ENCODE results near the gene FILIP1.

The FILIP1 gene

GRCh38 chr6:75368864-75369402 is 124.7 kb downstream of the FILIP1 start:
- in situ Hi-C loops (cut with HindIII; ENCODE audit: low pct_ligation_motif_present, low pct_unique_long_range_greater_than_20kb, low sequenced_read_pairs): no loop called here
- DNase-seq: no peak

GRCh38 chr6:75368151-75368779 is 125.3 kb downstream of the FILIP1 start:
- DNase-seq: peak; percentile 60
- in situ Hi-C loops (cut with HindIII; ENCODE audit: low pct_ligation_motif_present, low pct_unique_long_range_greater_than_20kb, low sequenced_read_pairs): no loop called here

GRCh38 chr6:75363304-75363703 is 130.3 kb downstream of the FILIP1 start:
- in situ Hi-C loops (cut with HindIII; ENCODE audit: low pct_ligation_motif_present, low pct_unique_long_range_greater_than_20kb, low sequenced_read_pairs): no loop called here
- DNase-seq: no peak

GRCh38 chr6:75353644-75354043 is 140.0 kb downstream of the FILIP1 start:
- in situ Hi-C loops (cut with HindIII; ENCODE audit: low pct_ligation_motif_present, low pct_unique_long_range_greater_than_20kb, low sequenced_read_pairs): no loop called here
- no peak for DNase-seq

- no peak for DNase-seq
- in situ Hi-C loops (cut with HindIII; ENCODE audit: low pct_ligation_motif_present, low pct_unique_long_range_greater_than_20kb, low sequenced_read_pairs): no loop called here
Measured at GRCh38 chr6:75351570-75351969, 142.0 kb downstream of the FILIP1 start.

- in situ Hi-C loops (cut with HindIII; ENCODE audit: low pct_ligation_motif_present, low pct_unique_long_range_greater_than_20kb, low sequenced_read_pairs): no loop called here
- no peak for DNase-seq
Measured at GRCh38 chr6:75350808-75351207, 142.8 kb downstream of the FILIP1 start.

GRCh38 chr6:75350156-75350555 is 143.4 kb downstream of the FILIP1 start:
- no peak for DNase-seq
- in situ Hi-C loops (cut with HindIII; ENCODE audit: low pct_ligation_motif_present, low pct_unique_long_range_greater_than_20kb, low sequenced_read_pairs): no loop called here

- in situ Hi-C loops (cut with HindIII; ENCODE audit: low pct_ligation_motif_present, low pct_unique_long_range_greater_than_20kb, low sequenced_read_pairs): no loop called here
- peak; percentile 53 for DNase-seq
Measured at GRCh38 chr6:75349262-75349984, 144.2 kb downstream of the FILIP1 start.

GRCh38 chr6:75348882-75349261 is 144.7 kb downstream of the FILIP1 start:
- no peak for DNase-seq
- in situ Hi-C loops (cut with HindIII; ENCODE audit: low pct_ligation_motif_present, low pct_unique_long_range_greater_than_20kb, low sequenced_read_pairs): no loop called here

- in situ Hi-C loops (cut with HindIII; ENCODE audit: low pct_ligation_motif_present, low pct_unique_long_range_greater_than_20kb, low sequenced_read_pairs): no loop called here
- DNase-seq: no peak
Measured at GRCh38 chr6:75347898-75348610, 145.5 kb downstream of the FILIP1 start.

- no peak for DNase-seq
- in situ Hi-C loops (cut with HindIII; ENCODE audit: low pct_ligation_motif_present, low pct_unique_long_range_greater_than_20kb, low sequenced_read_pairs): no loop called here
Measured at GRCh38 chr6:75345413-75345812, 148.2 kb downstream of the FILIP1 start.

- no peak for DNase-seq
Measured at GRCh38 chr6:75344455-75344854, 149.1 kb downstream of the FILIP1 start.

GRCh38 chr6:75344021-75344420 is 149.6 kb downstream of the FILIP1 start:
- in situ Hi-C loops (cut with HindIII; ENCODE audit: low pct_ligation_motif_present, low pct_unique_long_range_greater_than_20kb, low sequenced_read_pairs): no loop called here
- DNase-seq: no peak

More at GRCh38 chr6:75344455-75344854, 149.1 kb downstream of the FILIP1 start:
- in situ Hi-C loops (cut with HindIII; ENCODE audit: low pct_ligation_motif_present, low pct_unique_long_range_greater_than_20kb, low sequenced_read_pairs): no loop called here

GRCh38 chr6:75337835-75338580 is 155.6 kb downstream of the FILIP1 start:
- in situ Hi-C loops (cut with HindIII; ENCODE audit: low pct_ligation_motif_present, low pct_unique_long_range_greater_than_20kb, low sequenced_read_pairs): no loop called here

GRCh38 chr6:75334266-75335040 is 159.1 kb downstream of the FILIP1 start:
- no peak for DNase-seq
- in situ Hi-C loops (cut with HindIII; ENCODE audit: low pct_ligation_motif_present, low pct_unique_long_range_greater_than_20kb, low sequenced_read_pairs): no loop called here

More at GRCh38 chr6:75337835-75338580, 155.6 kb downstream of the FILIP1 start:
- no peak for DNase-seq

GRCh38 chr6:75333676-75334200 is 159.9 kb downstream of the FILIP1 start:
- in situ Hi-C loops (cut with HindIII; ENCODE audit: low pct_ligation_motif_present, low pct_unique_long_range_greater_than_20kb, low sequenced_read_pairs): no loop called here
- no peak for DNase-seq

- no peak for DNase-seq
- in situ Hi-C loops (cut with HindIII; ENCODE audit: low pct_ligation_motif_present, low pct_unique_long_range_greater_than_20kb, low sequenced_read_pairs): no loop called here
Measured at GRCh38 chr6:75331151-75331550, 162.4 kb downstream of the FILIP1 start.

GRCh38 chr6:75329703-75330102 is 163.9 kb downstream of the FILIP1 start:
- DNase-seq: no peak
- in situ Hi-C loops (cut with HindIII; ENCODE audit: low pct_ligation_motif_present, low pct_unique_long_range_greater_than_20kb, low sequenced_read_pairs): no loop called here
